Gastroesophageal sphincter (tissue), 4 donors: Measurements from ENCODE around the gene TSKU. TPM values are rescaled to one million over a fixed set of nuclear protein-coding genes. Genes with fewer than 3 reads are reported as not detected.

Experiments
- ATAC-seq: fragments of 150-250 bp; one replicate; pipeline ENCODE4 v1.9.1; 2016; ENCODE audit warnings: mild to moderate bottlenecking, moderate library complexity
- H3K27ac ChIP-seq, 4 donors: fragments of 200-600 bp; sonication (generic) in 3 of 4; 1 replicate in 3 of 4; 2 replicates in 1 of 4; pipeline ENCODE4 v1.5.1; 2016 to 2019
- H3K27me3 ChIP-seq: fragments of 200-600 bp; sonication (generic); one replicate; pipeline ENCODE4 v1.5.1; 2019
- H3K36me3 ChIP-seq, 2 donors: fragments of 200-600 bp; sonication (generic); one replicate each; pipeline ENCODE4 v1.5.1; 2019; ENCODE audit warnings: control low read depth in 1 of 2
- H3K4me1 ChIP-seq, 3 donors: fragments of 200-600 bp; sonication (generic); 1 replicate in 2 of 3; 2 replicates in 1 of 3; pipeline ENCODE4 v1.5.1; 2016 to 2019; ENCODE audit warnings: control low read depth in 2 of 3
- H3K4me3 ChIP-seq, 2 donors: fragments of 200-600 bp; sonication (generic); one replicate each; pipeline ENCODE4 v1.5.1; 2019; ENCODE audit warnings: mild to moderate bottlenecking in 1 of 2, moderate library complexity in 1 of 2
- H3K9me3 ChIP-seq, 3 donors: fragments of 200-600 bp; sonication (generic); one replicate each; pipeline ENCODE4 v1.5.1; 2017 to 2019; ENCODE audit warnings: control low read depth in 2 of 3
- CTCF ChIP-seq, 4 experiments: fragments of 200-600 bp in 2 of 4; fragments of 450-650 bp in 2 of 4; sonication (generic) in 1 of 4; IDR thresholded peaks; one replicate each; pipeline ENCODE4 v1.5.1; 2017 to 2019; ENCODE audit warnings: antibody characterized with exemption in 4 of 4, mild to moderate bottlenecking in 2 of 4, moderate library complexity in 2 of 4
- EP300 ChIP-seq: sonication (generic); formaldehyde crosslinking; IDR thresholded peaks from one replicate; pipeline ENCODE4 v1.6.1; 2017; ENCODE audit warnings: antibody characterized with exemption, mild to moderate bottlenecking
- POLR2A ChIP-seq, 2 donors: fragments of 450-650 bp; IDR thresholded peaks; one replicate each; pipeline ENCODE4 v1.6.1; 2017; ENCODE audit warnings: antibody characterized with exemption in 2 of 2, mild to moderate bottlenecking in 2 of 2, moderate library complexity in 1 of 2
- POLR2AphosphoS5 ChIP-seq: sonication (generic); formaldehyde crosslinking; IDR thresholded peaks from one replicate; pipeline ENCODE4 v1.6.1; 2017; ENCODE audit warnings: antibody characterized with exemption
- WGBS, 2 donors: methylation state at CpG; one replicate each; pipeline ENCODE4 v1.1.5; 2018; ENCODE audit warnings: low coverage in 1 of 2; 5-methylcytosine and 5-hydroxymethylcytosine counted together
- total RNA-seq, 4 donors: library from RNA; depleted of rRNA; stranded (reverse); fragments of >200 nt; gene quantifications; one replicate each; pipeline ENCODE4 v1.1.0, GENCODE V29; 2016

Gene TSKU
- total RNA-seq, 4 donors from 2014 or later: 23.5 to 53.7 (median 38.2) TPM

GRCh38 chr11:76781807-76782530 lies 1.2 kb upstream of the TSKU start:
- no peak for ATAC-seq
- no peaks in the 10 kb centered on the region for H3K27me3 ChIP-seq
- peak overlapping the region; percentile 48 to 84 for H3K4me3 ChIP-seq
- peaks cover 0 to 6% (median 0%) of the 10 kb centered on the region in 3 donors for H3K9me3 ChIP-seq
- no peaks in the 10 kb centered on the region for H3K36me3 ChIP-seq
- TF ChIP-seq EP300: no peak
- H3K27ac ChIP-seq: peak overlapping the region; percentile 15 to 94 (median 90)
- H3K4me1 ChIP-seq: peaks cover 0 to 63% (median 6%) of the 10 kb centered on the region in 3 donors
- 45% methylated on average over 2 of the region's 5 CpGs; no CpG with 5 or more reads in 1 of the 2 donors for WGBS, 2 donors

- Histone ChIP-seq H3K4me1 (peaks cover 0 to 70% (median 6%) of the 10 kb centered on the region in 3 donors), H3K36me3 (no peaks in the 10 kb centered on the region), H3K9me3 (no peaks in the 10 kb centered on the region), H3K4me3 (peak overlapping the region; percentile 48 to 84), H3K27me3 (no peaks in the 10 kb centered on the region), H3K27ac (peak overlapping the region; percentile 15 to 94 (median 90))
- 0 to 2% methylated on average over 9 to 11 of the region's 38 CpGs for WGBS, 2 donors
- ATAC-seq: peak; percentile 89
- TF ChIP-seq CTCF (IDR thresholded peaks at IDR 0.05) (peak in 2 of 4 experiments; percentile 16 to 19), POLR2A (IDR thresholded peaks at IDR 0.05) (peak in 1 of 2 donors; percentile 14), POLR2AphosphoS5 (peak; percentile 66), EP300 (no peak)
These were observed 444 bp upstream of the TSKU start for GRCh38 chr11:76782531-76783293.

GRCh38 chr11:76783896-76784813 lies 999 bp downstream of the TSKU start:
- H3K4me1 ChIP-seq: peaks cover 0 to 81% (median 6%) of the 10 kb centered on the region in 3 donors
- ATAC-seq: peak; percentile 35
- TF ChIP-seq CTCF (IDR thresholded peaks at IDR 0.05) (no peak), EP300 (no peak), POLR2A (IDR thresholded peaks at IDR 0.05) (peak; percentile 25 to 27), POLR2AphosphoS5 (peak; percentile 8)
- H3K27me3 ChIP-seq: no peaks in the 10 kb centered on the region
- no peaks in the 10 kb centered on the region for H3K36me3 ChIP-seq
- H3K9me3 ChIP-seq: no peaks in the 10 kb centered on the region
- H3K4me3 ChIP-seq: peak overlapping the region; percentile 48 to 84
- WGBS, 2 donors: 33% methylated on average over 1 of the region's 65 CpGs; no CpG with 5 or more reads in 1 of the 2 donors
- peak overlapping the region; percentile 31 to 94 (median 90) for H3K27ac ChIP-seq

GRCh38 chr11:76785513-76785912 lies 2.4 kb downstream of the TSKU start:
- TF ChIP-seq EP300 (no peak), POLR2AphosphoS5 (no peak), POLR2A (IDR thresholded peaks at IDR 0.05) (no peak), CTCF (IDR thresholded peaks at IDR 0.05) (no peak)
- H3K4me1 ChIP-seq: peaks cover 0 to 84% (median 6%) of the 10 kb centered on the region in 3 donors
- H3K4me3 ChIP-seq: peak overlapping the region in 1 of 2 donors; percentile 84

More at GRCh38 chr11:76785513-76785912, 2.4 kb downstream of the TSKU start:
- ATAC-seq: no peak
- 73 to 77% methylated on average over 6 of the region's 6 CpGs for WGBS, 2 donors
- Histone ChIP-seq H3K36me3 (no peaks in the 10 kb centered on the region), H3K27ac (peak overlapping the region in 3 of 4 donors; percentile 31 to 94 (median 89)), H3K27me3 (no peaks in the 10 kb centered on the region), H3K9me3 (no peaks in the 10 kb centered on the region)
